Kasumi-1 (cell line): ENCODE measurements around the gene ETFA.
"Not testable (repeated sequence)": the region's sequence is repeated elsewhere in the genome, so short reads cannot be mapped to it uniquely, and the experiment has no call there.

Source experiments
- DNase-seq, 2 experiments: peaks; one replicate each; lab custom pipeline; 2025; lab: John Stamatoyannopoulos, UW

ETFA gene

GRCh38 chr15:76324066-76324465, 12.8 kb upstream of the ETFA start:
- no peak for DNase-seq

GRCh38 chr15:76321602-76322001, 10.3 kb upstream of the ETFA start:
- no peak for DNase-seq

- DNase-seq = no peak
These were observed 9.9 kb upstream of the ETFA start for GRCh38 chr15:76321171-76321570.

GRCh38 chr15:76320012-76320411, 8.7 kb upstream of the ETFA start:
- DNase-seq = no peak

GRCh38 chr15:76313731-76314130, 2.5 kb upstream of the ETFA start:
- no peak for DNase-seq

- not testable (repeated sequence) for DNase-seq
These were observed 1.9 kb upstream of the ETFA start for GRCh38 chr15:76313175-76313567.

- DNase-seq = no peak
These were observed 1.4 kb upstream of the ETFA start for GRCh38 chr15:76312540-76313174.

GRCh38 chr15:76310475-76311099, 682 bp downstream of the ETFA start:
- DNase-seq = peak; percentile 20 to 31

GRCh38 chr15:76309601-76310330, 1.5 kb downstream of the ETFA start:
- DNase-seq = no peak

- no peak for DNase-seq
These were observed 7.4 kb downstream of the ETFA start for GRCh38 chr15:76303909-76304308.

GRCh38 chr15:76299786-76300185, 11.5 kb downstream of the ETFA start:
- DNase-seq = peak; percentile 71 to 73

- no peak for DNase-seq
These were observed 12.3 kb downstream of the ETFA start for GRCh38 chr15:76298986-76299385.

- DNase-seq = not testable (repeated sequence)
These were observed 13.3 kb downstream of the ETFA start for GRCh38 chr15:76297951-76298350.

GRCh38 chr15:76296849-76297248, 14.4 kb downstream of the ETFA start:
- peak in 1 of 2 experiments; percentile 7 for DNase-seq

- not testable (repeated sequence) for DNase-seq
These were observed 16.8 kb downstream of the ETFA start for GRCh38 chr15:76294463-76294862.

GRCh38 chr15:76293361-76293760, 17.9 kb downstream of the ETFA start:
- no peak for DNase-seq

GRCh38 chr15:76289582-76289981, 21.7 kb downstream of the ETFA start:
- no peak for DNase-seq

GRCh38 chr15:76286271-76286879, 24.9 kb downstream of the ETFA start:
- no peak for DNase-seq

GRCh38 chr15:76285241-76285825, 25.9 kb downstream of the ETFA start:
- DNase-seq = peak; percentile 25 to 27

GRCh38 chr15:76282465-76282864, 28.8 kb downstream of the ETFA start:
- DNase-seq = peak; percentile 44 to 47

GRCh38 chr15:76278651-76279050, 32.6 kb downstream of the ETFA start:
- DNase-seq = no peak

- DNase-seq = no peak
These were observed 36.4 kb downstream of the ETFA start for GRCh38 chr15:76274821-76275220.
